ENCODE measurements around the gene MLX. TPM values are rescaled to one million over a fixed set of nuclear protein-coding genes. Genes with fewer than 3 reads are reported as not detected.
"Not testable (repeated sequence)": the region's sequence is repeated elsewhere in the genome, so short reads cannot be mapped to it uniquely, and the experiment has no call there.

Gene MLX
- polyA plus RNA-seq, 4 donors, result 33.9 to 37.7 (median 34.6) TPM

- DNase-seq (ENCODE audit: low read depth in 4 of 4, low spot score in 3 of 4), result no peak
These were observed 46.9 kb downstream of the MLX start for GRCh38 chr17:42613699-42614295.

- DNase-seq (ENCODE audit: low read depth in 4 of 4, low spot score in 3 of 4), result no peak
These were observed 51.1 kb downstream of the MLX start for GRCh38 chr17:42617956-42618431.

- no peak for DNase-seq (ENCODE audit: low read depth in 4 of 4, low spot score in 3 of 4)
These were observed 51.7 kb downstream of the MLX start for GRCh38 chr17:42618442-42619150.

- not testable (repeated sequence) for DNase-seq (ENCODE audit: low read depth in 4 of 4, low spot score in 3 of 4)
These were observed 55.1 kb downstream of the MLX start for GRCh38 chr17:42621987-42622386.

Other genes with a start within 250 kb of the MLX start
- gene STAT3, start 178.7 kb upstream of the MLX start, polyA plus RNA-seq (ENCODE audit: insufficient read length in 4 of 4), result 10 to 100 TPM; 59.8 to 63.4 (median 60.4) TPM
- 10 to 100 TPM; 64.8 to 82.0 (median 68.3) TPM for gene CAVIN1, start 143.8 kb upstream of the MLX start, polyA plus RNA-seq (ENCODE audit: insufficient read length in 4 of 4)
- 10 to 100 TPM; 43.1 to 58.2 (median 55.1) TPM for gene ATP6V0A1, start 108.2 kb upstream of the MLX start, polyA plus RNA-seq (ENCODE audit: insufficient read length in 4 of 4)
- 10 to 100 TPM; 18.8 to 31.7 (median 24.2) TPM for gene NAGLU, start 30.9 kb upstream of the MLX start, polyA plus RNA-seq (ENCODE audit: insufficient read length in 4 of 4)
- 1 to 10 TPM; 3.0 to 4.8 (median 3.4) TPM for gene HSD17B1, start 14.2 kb upstream of the MLX start, polyA plus RNA-seq (ENCODE audit: insufficient read length in 4 of 4)
- gene COASY, start 5.0 kb upstream of the MLX start, polyA plus RNA-seq (ENCODE audit: insufficient read length in 4 of 4), result 10 to 100 TPM; 55.6 to 60.9 (median 57.1) TPM
- 10 to 100 TPM; 16.7 to 17.9 (median 16.9) TPM for gene PSMC3IP, start 10.6 kb downstream of the MLX start, polyA plus RNA-seq (ENCODE audit: insufficient read length in 4 of 4)
- 10 to 100 TPM; 42.5 to 46.6 (median 44.4) TPM for gene RETREG3, start 42.3 kb downstream of the MLX start, polyA plus RNA-seq (ENCODE audit: insufficient read length in 4 of 4)
- 10 to 100 TPM; 55.8 to 66.1 (median 59.4) TPM for gene TUBG1, start 42.6 kb downstream of the MLX start, polyA plus RNA-seq (ENCODE audit: insufficient read length in 4 of 4)
- gene TUBG2, start 92.2 kb downstream of the MLX start, polyA plus RNA-seq (ENCODE audit: insufficient read length in 4 of 4), result 10 to 100 TPM; 21.6 to 28.1 (median 25.9) TPM
- gene PLEKHH3, start 109.9 kb downstream of the MLX start, polyA plus RNA-seq (ENCODE audit: insufficient read length in 4 of 4), result 10 to 100 TPM; 13.5 to 19.4 (median 15.1) TPM
- gene CCR10, start 114.7 kb downstream of the MLX start, polyA plus RNA-seq (ENCODE audit: insufficient read length in 4 of 4), result 1 to 10 TPM; 1.1 to 2.2 (median 1.3) TPM
- 10 to 100 TPM in 1 of 4 donors, 1 to 10 TPM in 3; 8.4 to 10.1 (median 8.5) TPM for gene CNTNAP1, start 115.4 kb downstream of the MLX start, polyA plus RNA-seq (ENCODE audit: insufficient read length in 4 of 4)
- gene EZH1, start 177.9 kb downstream of the MLX start, polyA plus RNA-seq (ENCODE audit: insufficient read length in 4 of 4), result 10 to 100 TPM; 37.0 to 50.2 (median 45.4) TPM
- 100 to 1,000 TPM; 104 to 113 (median 110) TPM for gene RAMP2, start 194.1 kb downstream of the MLX start, polyA plus RNA-seq (ENCODE audit: insufficient read length in 4 of 4)
- 10 to 100 TPM; 85.0 to 90.7 (median 88.9) TPM for gene VPS25, start 206.3 kb downstream of the MLX start, polyA plus RNA-seq (ENCODE audit: insufficient read length in 4 of 4)
- gene WNK4, start 213.5 kb downstream of the MLX start, polyA plus RNA-seq (ENCODE audit: insufficient read length in 4 of 4), result 10 to 100 TPM; 11.3 to 14.7 (median 12.2) TPM
- gene COA3, start 231.6 kb downstream of the MLX start, polyA plus RNA-seq (ENCODE audit: insufficient read length in 4 of 4), result 100 to 1,000 TPM; 166 to 178 (median 172) TPM
- gene CNTD1, start 231.8 kb downstream of the MLX start, polyA plus RNA-seq (ENCODE audit: insufficient read length in 4 of 4), result 1 to 10 TPM; 1.7 to 3.1 (median 2.0) TPM

All from right renal pelvis (tissue), 4 donors.